ENCODE data around the gene FHAD1. TPM values are rescaled to one million over a fixed set of nuclear protein-coding genes. Genes with fewer than 3 reads are reported as not detected.

FHAD1 gene
- total RNA-seq, 1 experiment from 2014 or later, result 1.9 TPM

GRCh38 chr1:15445390-15446122 lies 198.5 kb downstream of the FHAD1 start:
- no peak for DNase-seq
- Histone ChIP-seq H2BK5ac (ENCODE audit: insufficient read length, low read length) (no peak overlapping the region), H3K79me2 (ENCODE audit: insufficient read depth, low read length) (no peaks in the 10 kb centered on the region), H3K9ac (ENCODE audit: extremely low read depth, insufficient read length, low read length) (no peak overlapping the region), H2BK12ac (ENCODE audit: insufficient read length, low read depth, low read length) (no peak overlapping the region), H3K56ac (ENCODE audit: insufficient read length, low read depth, low read length) (no peak overlapping the region), H4K91ac (ENCODE audit: insufficient read length, low read depth, low read length) (no peak overlapping the region), H2BK20ac (ENCODE audit: low read depth, low read length, poor library complexity, severe bottlenecking) (no peak overlapping the region), H3K18ac (ENCODE audit: insufficient read length, low read depth, low read length) (no peak overlapping the region), H4K8ac (replicated peaks; ENCODE audit: insufficient read length, low read depth, low read length) (no peak overlapping the region), H3K4ac (ENCODE audit: low read depth, low read length) (no peak overlapping the region), H2BK120ac (ENCODE audit: low read depth, low read length, poor library complexity, severe bottlenecking) (no peak overlapping the region), H3K79me1 (ENCODE audit: insufficient read depth, low read depth, low read length, poor library complexity, severe bottlenecking) (no peaks in the 10 kb centered on the region), H2BK15ac (ENCODE audit: low read depth, low read length) (no peak overlapping the region), H3K23me2 (ENCODE audit: insufficient read length, low read depth, low read length, poor library complexity, severe bottlenecking) (no peaks in the 10 kb centered on the region), H4K20me1 (ENCODE audit: control insufficient read depth, insufficient read depth, insufficient read length) (no peaks in the 10 kb centered on the region), H3K9me3 (ENCODE audit: control insufficient read depth, low read depth, low read length) (no peaks in the 10 kb centered on the region), H3T11ph (ENCODE audit: low read length) (no peak overlapping the region), H3K23ac (ENCODE audit: insufficient read length, low read depth, low read length) (no peak overlapping the region), H4K5ac (ENCODE audit: insufficient read length, low read depth, low read length) (no peak overlapping the region), H3K27me3 (ENCODE audit: insufficient read depth, low read length) (no peaks in the 10 kb centered on the region), H2AK5ac (ENCODE audit: insufficient read length, low read length) (no peak overlapping the region), H2AFZ (ENCODE audit: low read length) (no peak overlapping the region), H3K4me1 (ENCODE audit: insufficient read depth, low read length) (no peaks in the 10 kb centered on the region), H3K4me2 (ENCODE audit: insufficient read depth, insufficient read length, low read length) (no peak overlapping the region), H3K27ac (ENCODE audit: insufficient read length, low read depth, low read length) (no peak overlapping the region), H3K14ac (ENCODE audit: insufficient read depth, low read length) (no peak overlapping the region)
- Mint-ChIP-seq H3K4me1 (no peaks in the 10 kb centered on the region), H3K36me3 (ENCODE audit: insufficient read depth in 1 of 3, low read depth in 3 of 3) (no peaks in the 10 kb centered on the region), H3K27ac (no peak overlapping the region), H3K27me3 (ENCODE audit: low read depth) (peaks cover 6% of the 10 kb centered on the region), H3K9me3 (no peaks in the 10 kb centered on the region; a peak in 1 of 5 replicates), H3K4me3 (no peak overlapping the region)
- TF ChIP-seq CTCF (conservative IDR thresholded peaks at IDR 0.05), result no peak
- WGBS (ENCODE audit: extremely low coverage, insufficient read length, low lambda C conversion rate), result no CpG with 5 or more reads among the region's 14 CpGs
